SK-N-MC (cell line): Measurements from ENCODE around the gene MED27.

ENCODE experiments used
- EZH2 ChIP-seq: fragments of 200-600 bp; sonication (generic); IDR thresholded peaks from one replicate; pipeline ENCODE4 v1.6.1; 2017; ENCODE audit warnings: antibody characterized with exemption
- FOXP2 ChIP-seq: optimal IDR thresholded peaks from 2 replicates; pipeline ENCODE3; 2011; ENCODE audit warnings: mild to moderate bottlenecking, moderate library complexity; ENCODE audit not compliant: insufficient read depth; ENCODE audit errors: extremely low read length, control extremely low read depth
- POLR2AphosphoS5 ChIP-seq: IDR thresholded peaks from 2 replicates; pipeline ENCODE4 v1.6.1; 2012; ENCODE audit warnings: mild to moderate bottlenecking, low read depth, low read length, borderline replicate concordance

GRCh38 chr9:132027752-132028663 lies 51.7 kb downstream of the MED27 start:
- TF ChIP-seq POLR2AphosphoS5 = no peak
- no peak for TF ChIP-seq EZH2
- TF ChIP-seq FOXP2 = no peak
